HG03066 (cell line): ENCODE measurements around the gene SAMD5.

Experiments
- ATAC-seq: cut with Tn5 transposase; IDR thresholded peaks from one replicate; pipeline ENCODE4 v1.9.1; 2021; ENCODE audit warnings: low read depth; ENCODE audit not compliant: unreplicated experiment

Gene SAMD5

DNA sequence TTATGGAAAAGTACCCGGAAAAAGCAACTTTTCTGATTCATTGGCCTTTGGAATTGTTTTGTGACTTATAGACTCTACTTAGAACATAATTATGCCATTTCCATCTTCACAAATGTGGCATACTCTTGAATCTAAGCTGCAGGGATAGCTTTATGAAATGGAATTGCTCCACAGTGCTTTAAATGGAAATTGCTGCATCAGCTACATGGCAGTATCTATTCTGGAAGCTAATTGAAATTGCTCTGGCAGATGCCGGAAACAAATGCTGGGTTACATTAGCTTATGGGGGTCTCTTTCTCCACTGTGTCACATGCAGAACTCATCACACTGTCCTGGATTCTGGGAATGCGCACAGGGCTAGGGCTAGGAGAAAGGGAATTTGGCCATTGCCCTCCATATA, 108.9 kb downstream of the SAMD5 start:
- ATAC-seq: no peak

GRCh38 chr6:147618457-147618856, 110.0 kb downstream of the SAMD5 start:
- no peak for ATAC-seq

- ATAC-seq: no peak
Measured at GRCh38 chr6:147618927-147619326, 110.4 kb downstream of the SAMD5 start.
